HG02852 (cell line): ENCODE results near the gene GNMT.
"Not testable (repeated sequence)": the region's sequence is repeated elsewhere in the genome, so short reads cannot be mapped to it uniquely, and the experiment has no call there.

Experiments used
- ATAC-seq: cut with Tn5 transposase; IDR thresholded peaks from one replicate; pipeline ENCODE4 v1.9.1; 2021; ENCODE audit warnings: mild to moderate bottlenecking, moderate library complexity; ENCODE audit not compliant: unreplicated experiment

GNMT gene

GRCh38 chr6:42940493-42941045, 20.0 kb upstream of the GNMT start:
- ATAC-seq, result no peak

- ATAC-seq, result not testable (repeated sequence)
Measured at GRCh38 chr6:42941356-42941755, 19.2 kb upstream of the GNMT start.

GRCh38 chr6:42942444-42942843, 18.1 kb upstream of the GNMT start:
- no peak for ATAC-seq

GRCh38 chr6:42947950-42948349, 12.6 kb upstream of the GNMT start:
- ATAC-seq, result no peak

- ATAC-seq, result no peak
Measured at GRCh38 chr6:42952389-42952788, 8.2 kb upstream of the GNMT start.

- not testable (repeated sequence) for ATAC-seq
Measured at GRCh38 chr6:42954405-42954804, 6.1 kb upstream of the GNMT start.

- no peak for ATAC-seq
Measured at GRCh38 chr6:42958125-42958524, 2.4 kb upstream of the GNMT start.

GRCh38 chr6:42959917-42960242, 674 bp upstream of the GNMT start:
- no peak for ATAC-seq

GRCh38 chr6:42961020-42961470, 491 bp downstream of the GNMT start:
- ATAC-seq, result no peak

GRCh38 chr6:42962096-42962495, 1.5 kb downstream of the GNMT start:
- no peak for ATAC-seq

GRCh38 chr6:42962502-42963178, 2.1 kb downstream of the GNMT start:
- no peak for ATAC-seq

- ATAC-seq, result no peak
Measured at GRCh38 chr6:42963179-42963854, 2.8 kb downstream of the GNMT start.

- no peak for ATAC-seq
Measured at GRCh38 chr6:42963855-42964605, 3.5 kb downstream of the GNMT start.

GRCh38 chr6:42966571-42966970, 6.0 kb downstream of the GNMT start:
- no peak for ATAC-seq

- ATAC-seq, result no peak
Measured at GRCh38 chr6:42967228-42967627, 6.7 kb downstream of the GNMT start.

- ATAC-seq, result no peak
Measured at GRCh38 chr6:42968126-42968701, 7.7 kb downstream of the GNMT start.

- no peak for ATAC-seq
Measured at GRCh38 chr6:42968783-42969182, 8.2 kb downstream of the GNMT start.

GRCh38 chr6:42969431-42969830, 8.9 kb downstream of the GNMT start:
- no peak for ATAC-seq

- ATAC-seq, result no peak
Measured at GRCh38 chr6:42969934-42970333, 9.4 kb downstream of the GNMT start.

- no peak for ATAC-seq
Measured at GRCh38 chr6:42970871-42971612, 10.5 kb downstream of the GNMT start.
